BJ (cell line): ENCODE results near the gene DMWD. TPM values are rescaled to one million over a fixed set of nuclear protein-coding genes. Genes with fewer than 3 reads are reported as not detected.

Source experiments
- CTCF ChIA-PET: fragments of 350-600 bp; formaldehyde crosslinking; extraction: SDS; loops from one replicate; lab custom pipeline; 2021; ENCODE audit warnings: antibody characterized with exemption, inconsistent platforms; lab: Yijun Ruan, JAX
- POLR2A ChIA-PET: fragments of 300-600 bp; sonication (Branson Sonifier 250); formaldehyde crosslinking; extraction: SDS; loops from one replicate; lab custom pipeline; 2021; ENCODE audit warnings: antibody characterized with exemption; lab: Charles Lee
- DNase-seq: peaks from one replicate; pipeline ENCODE4 v3.0.0-alpha.2; 2011; ENCODE audit warnings: low read depth
- H3K27me3 ChIP-seq: 2 replicates; pipeline ENCODE4 v1.6.0; 2011; ENCODE audit warnings: low read length; ENCODE audit not compliant: control insufficient read depth, insufficient read depth
- H3K36me3 ChIP-seq: 2 replicates; pipeline ENCODE4 v1.5.1; 2011; ENCODE audit warnings: low read length; ENCODE audit not compliant: control insufficient read depth, insufficient read depth
- H3K4me3 ChIP-seq: 2 replicates; pipeline ENCODE4 v1.5.1; 2011; ENCODE audit warnings: low read depth, mild to moderate bottlenecking, control low read depth, low read length
- CTCF ChIP-seq: IDR thresholded peaks from 2 replicates; pipeline ENCODE4 v1.5.1; 2011; ENCODE audit warnings: low read depth, mild to moderate bottlenecking, control low read depth, inconsistent platforms, low read length, moderate library complexity; ENCODE audit not compliant: insufficient read depth
- polyA plus RNA-seq: library from polyadenylated mRNA; depleted of rRNA; stranded (reverse); fragments of >200 nt; gene quantifications from 2 replicates; pipeline ENCODE4 v1.2.3, GENCODE V29; 2011; rRNA removed

The DMWD gene
- polyA plus RNA-seq, 1 experiment, result 28.6 TPM

- no peaks in the 10 kb centered on the region for H3K36me3 ChIP-seq
- TF ChIP-seq CTCF, result no peak
- POLR2A ChIA-PET, result interaction anchor here (0.5 to 0.6 kb wide), 2 partner anchors 28 to 69 kb away, joined by 4 to 5 read pairs; no protein-coding TSS in a partner anchor
Observed at GRCh38 chr19:45739498-45740439, 52.9 kb downstream of the DMWD start.

GRCh38 chr19:45733160-45733810 is 59.4 kb downstream of the DMWD start, which contains the start of gene MEIOSIN:
MEIOSIN (plus strand) TSS chr19:45733439; CDS start chr19:45735377, 1,938 bp downstream.
- ChIA-PET POLR2A (no interaction called here), CTCF (interaction anchor here (0.5 to 2.1 kb wide), 2 partner anchors 36 to 41 kb away, joined by 3 to 6 read pairs; partner anchors contain the start of genes QPCTL and SIX5)
- TF ChIP-seq CTCF, result no peak

More at GRCh38 chr19:45739498-45740439, 52.9 kb downstream of the DMWD start:
- no peak for DNase-seq
- Histone ChIP-seq H3K4me3 (no peak overlapping the region), H3K27me3 (no peaks in the 10 kb centered on the region)
- CTCF ChIA-PET, result interaction anchor here (1.0 to 1.2 kb wide), 2 partner anchors 18 to 47 kb away, joined by 3 read pairs; partner anchors contain the start of gene QPCTL

More at GRCh38 chr19:45733160-45733810, 59.4 kb downstream of the DMWD start, which contains the start of gene MEIOSIN:
- DNase-seq, result no peak
- Histone ChIP-seq H3K4me3 (no peak within 1 kb of the TSS), H3K27me3 (no peaks in the 10 kb centered on the region), H3K36me3 (no peaks in the 10 kb centered on the region)

Other genes with a start within 250 kb of the DMWD start
- 10.9 and 15.1 TPM in 2 replicates for gene OPA3, start 208.0 kb downstream of the DMWD start, polyA plus RNA-seq
- gene GPR4, start 190.6 kb downstream of the DMWD start, polyA plus RNA-seq, result 0.06 and 0.12 TPM in 2 replicates
- 20.2 and 30.4 TPM in 2 replicates for gene EML2, start 153.4 kb downstream of the DMWD start, polyA plus RNA-seq
- 0.54 and 1.1 TPM in 2 replicates for gene GIPR, start 124.6 kb downstream of the DMWD start, polyA plus RNA-seq
- 518 and 777 TPM in 2 replicates for gene SNRPD2, start 100.9 kb downstream of the DMWD start, polyA plus RNA-seq
- gene QPCTL, start 100.2 kb downstream of the DMWD start, polyA plus RNA-seq, result 12.6 and 16.8 TPM in 2 replicates
- 2.0 and 2.3 TPM in 2 replicates for gene FBXO46, start 61.9 kb downstream of the DMWD start, polyA plus RNA-seq
- gene MEIOSIN, start 59.4 kb downstream of the DMWD start, polyA plus RNA-seq, result not detected in 2 replicates
- 6.6 and 12.5 TPM in 2 replicates for gene SIX5, start 23.6 kb downstream of the DMWD start, polyA plus RNA-seq
- 86.2 and 131 TPM in 2 replicates for gene DMPK, start 10.4 kb downstream of the DMWD start, polyA plus RNA-seq
- not detected in 2 replicates for gene RSPH6A, start 22.5 kb upstream of the DMWD start, polyA plus RNA-seq
- gene SYMPK, start 70.3 kb upstream of the DMWD start, polyA plus RNA-seq, result 45.8 and 60.2 TPM in 2 replicates
- not detected in 2 replicates for gene FOXA3, start 71.5 kb upstream of the DMWD start, polyA plus RNA-seq
- 7.1 and 11.9 TPM in 2 replicates for gene IRF2BP1, start 93.3 kb upstream of the DMWD start, polyA plus RNA-seq
- 1.6 and 1.8 TPM in 2 replicates for gene MYPOP, start 109.8 kb upstream of the DMWD start, polyA plus RNA-seq
- not detected in 2 replicates for gene NANOS2, start 121.9 kb upstream of the DMWD start, polyA plus RNA-seq
- gene NOVA2, start 181.0 kb upstream of the DMWD start, polyA plus RNA-seq, result 0.01 TPM in 2 replicates
- 6.7 and 8.4 TPM in 2 replicates for gene CCDC61, start 202.6 kb upstream of the DMWD start, polyA plus RNA-seq
- not detected in 2 replicates for gene PGLYRP1, start 230.2 kb upstream of the DMWD start, polyA plus RNA-seq
- not detected in 2 replicates for gene IGFL4, start 248.2 kb upstream of the DMWD start, polyA plus RNA-seq